Measurements from ENCODE around the gene FSCB.
"Not testable (repeated sequence)": the region's sequence is repeated elsewhere in the genome, so short reads cannot be mapped to it uniquely, and the experiment has no call there.

The FSCB gene

GRCh38 chr14:44507183-44507582 is at the start of gene FSCB:
TSS of gene FSCB (minus strand) at chr14:44507283. CDS start at chr14:44506987, 296 bp downstream.
- no peaks in the 10 kb centered on the region for H3K27me3 ChIP-seq (ENCODE audit: low read depth)
- peaks cover 10% of the 10 kb centered on the region for H3K4me1 ChIP-seq
- in situ Hi-C loops (cut with MboI; ENCODE audit: low sequenced_read_pairs) = no loop called here
- H3K4me3 ChIP-seq = no peak within 1 kb of the TSS
- no peaks in the 10 kb centered on the region for H3K9me3 ChIP-seq
- no peaks in the 10 kb centered on the region for H3K36me3 ChIP-seq (replicated peaks)
- DNase-seq (ENCODE audit: low spot score in 2 of 2) = no peak

GRCh38 chr14:44531658-44532057 is 24.6 kb upstream of the FSCB start:
- in situ Hi-C loops (cut with MboI; ENCODE audit: low sequenced_read_pairs) = no loop called here
- no peak for DNase-seq (ENCODE audit: low spot score in 2 of 2)
- Histone ChIP-seq H3K27me3 (ENCODE audit: low read depth) (no peaks in the 10 kb centered on the region), H3K36me3 (replicated peaks) (no peaks in the 10 kb centered on the region), H3K4me3 (no peak overlapping the region), H3K4me1 (no peaks in the 10 kb centered on the region), H3K9me3 (no peaks in the 10 kb centered on the region)

GRCh38 chr14:44530475-44530874 is 23.4 kb upstream of the FSCB start:
- Histone ChIP-seq H3K9me3 (no peaks in the 10 kb centered on the region), H3K4me3 (no peak overlapping the region), H3K4me1 (no peaks in the 10 kb centered on the region), H3K27me3 (ENCODE audit: low read depth) (no peaks in the 10 kb centered on the region), H3K36me3 (replicated peaks) (no peaks in the 10 kb centered on the region)
- no peak for DNase-seq (ENCODE audit: low spot score in 2 of 2)
- in situ Hi-C loops (cut with MboI; ENCODE audit: low sequenced_read_pairs) = no loop called here

GRCh38 chr14:44529026-44529425 is 21.9 kb upstream of the FSCB start:
- Histone ChIP-seq H3K4me1 (peaks cover 3% of the 10 kb centered on the region; the same call in 1 of the 2 replicates), H3K4me3 (no peak overlapping the region), H3K27me3 (ENCODE audit: low read depth) (no peaks in the 10 kb centered on the region), H3K9me3 (no peaks in the 10 kb centered on the region), H3K36me3 (replicated peaks) (no peaks in the 10 kb centered on the region)
- DNase-seq (ENCODE audit: low spot score in 2 of 2) = no peak
- in situ Hi-C loops (cut with MboI; ENCODE audit: low sequenced_read_pairs) = no loop called here

- H3K27me3 ChIP-seq (ENCODE audit: low read depth) = no peaks in the 10 kb centered on the region
- H3K4me1 ChIP-seq = peaks cover 3% of the 10 kb centered on the region; the same call in 1 of the 2 replicates
- in situ Hi-C loops (cut with MboI; ENCODE audit: low sequenced_read_pairs) = no loop called here
- DNase-seq (ENCODE audit: low spot score in 2 of 2) = no peak
- no peaks in the 10 kb centered on the region for H3K9me3 ChIP-seq
- H3K4me3 ChIP-seq = no peak overlapping the region
- no peaks in the 10 kb centered on the region for H3K36me3 ChIP-seq (replicated peaks)
These were observed 21.1 kb upstream of the FSCB start for GRCh38 chr14:44528180-44528579.

GRCh38 chr14:44525237-44525636 is 18.2 kb upstream of the FSCB start:
- in situ Hi-C loops (cut with MboI; ENCODE audit: low sequenced_read_pairs) = no loop called here
- no peaks in the 10 kb centered on the region for H3K9me3 ChIP-seq
- H3K27me3 ChIP-seq (ENCODE audit: low read depth) = no peaks in the 10 kb centered on the region
- no peaks in the 10 kb centered on the region for H3K36me3 ChIP-seq (replicated peaks)
- H3K4me1 ChIP-seq = peaks cover 3% of the 10 kb centered on the region; the same call in 1 of the 2 replicates
- H3K4me3 ChIP-seq = no peak overlapping the region
- DNase-seq (ENCODE audit: low spot score in 2 of 2) = no peak

GRCh38 chr14:44515668-44516067 is 8.6 kb upstream of the FSCB start:
- H3K4me1 ChIP-seq; H3K27me3 ChIP-seq (ENCODE audit: low read depth); DNase-seq (ENCODE audit: low spot score in 2 of 2); H3K9me3 ChIP-seq; H3K4me3 ChIP-seq; H3K36me3 ChIP-seq (replicated peaks); in situ Hi-C loops (cut with MboI; ENCODE audit: low sequenced_read_pairs): not testable (repeated sequence)

- Histone ChIP-seq H3K36me3 (replicated peaks) (no peaks in the 10 kb centered on the region), H3K4me3 (no peak overlapping the region), H3K9me3 (no peaks in the 10 kb centered on the region), H3K27me3 (ENCODE audit: low read depth) (no peaks in the 10 kb centered on the region), H3K4me1 (peaks cover 5% of the 10 kb centered on the region)
- no peak for DNase-seq (ENCODE audit: low spot score in 2 of 2)
- in situ Hi-C loops (cut with MboI; ENCODE audit: low sequenced_read_pairs) = no loop called here
These were observed 1.8 kb upstream of the FSCB start for GRCh38 chr14:44508834-44509233.

GRCh38 chr14:44505588-44505987 is 1.5 kb downstream of the FSCB start:
- Histone ChIP-seq H3K4me3 (no peak overlapping the region), H3K9me3 (no peaks in the 10 kb centered on the region), H3K36me3 (replicated peaks) (no peaks in the 10 kb centered on the region; the same call in 1 of the 2 replicates), H3K27me3 (ENCODE audit: low read depth) (no peaks in the 10 kb centered on the region), H3K4me1 (peaks cover 10% of the 10 kb centered on the region)
- no peak for DNase-seq (ENCODE audit: low spot score in 2 of 2)
- in situ Hi-C loops (cut with MboI; ENCODE audit: low sequenced_read_pairs) = no loop called here

GRCh38 chr14:44497148-44497547 is 9.9 kb downstream of the FSCB start:
- Histone ChIP-seq H3K4me1 (no peaks in the 10 kb centered on the region), H3K36me3 (replicated peaks) (no peaks in the 10 kb centered on the region; the same call in 1 of the 2 replicates), H3K4me3 (no peak overlapping the region), H3K9me3 (no peaks in the 10 kb centered on the region; the same call in 1 of the 2 replicates), H3K27me3 (ENCODE audit: low read depth) (no peaks in the 10 kb centered on the region)
- DNase-seq (ENCODE audit: low spot score in 2 of 2) = no peak
- in situ Hi-C loops (cut with MboI; ENCODE audit: low sequenced_read_pairs) = no loop called here

- Histone ChIP-seq H3K4me1 (peaks cover 10% of the 10 kb centered on the region), H3K4me3 (no peak overlapping the region), H3K36me3 (replicated peaks) (no peaks in the 10 kb centered on the region), H3K9me3 (no peaks in the 10 kb centered on the region; the same call in 1 of the 2 replicates), H3K27me3 (ENCODE audit: low read depth) (no peaks in the 10 kb centered on the region)
- in situ Hi-C loops (cut with MboI; ENCODE audit: low sequenced_read_pairs) = no loop called here
- no peak for DNase-seq (ENCODE audit: low spot score in 2 of 2)
These were observed 12.9 kb downstream of the FSCB start for GRCh38 chr14:44494137-44494536.

GRCh38 chr14:44490966-44491365 is 16.1 kb downstream of the FSCB start:
- Histone ChIP-seq H3K36me3 (replicated peaks) (no peaks in the 10 kb centered on the region), H3K9me3 (no peaks in the 10 kb centered on the region; the same call in 1 of the 2 replicates), H3K4me3 (no peak overlapping the region), H3K4me1 (peaks cover 10% of the 10 kb centered on the region), H3K27me3 (ENCODE audit: low read depth) (no peaks in the 10 kb centered on the region)
- DNase-seq (ENCODE audit: low spot score in 2 of 2) = peak in 1 of 2 experiments; percentile 10
- in situ Hi-C loops (cut with MboI; ENCODE audit: low sequenced_read_pairs) = no loop called here

GRCh38 chr14:44477953-44478352 is 29.1 kb downstream of the FSCB start:
- no peaks in the 10 kb centered on the region for H3K27me3 ChIP-seq (ENCODE audit: low read depth)
- H3K4me1 ChIP-seq = peaks cover 3% of the 10 kb centered on the region
- no peak for DNase-seq (ENCODE audit: low spot score in 2 of 2)
- no peak overlapping the region for H3K4me3 ChIP-seq
- in situ Hi-C loops (cut with MboI; ENCODE audit: low sequenced_read_pairs) = no loop called here
- H3K9me3 ChIP-seq = no peaks in the 10 kb centered on the region
- H3K36me3 ChIP-seq (replicated peaks) = no peaks in the 10 kb centered on the region

GRCh38 chr14:44468771-44469170 is 38.3 kb downstream of the FSCB start:
- Histone ChIP-seq H3K4me3 (no peak overlapping the region), H3K4me1 (no peaks in the 10 kb centered on the region; the same call in 1 of the 2 replicates), H3K36me3 (replicated peaks) (no peaks in the 10 kb centered on the region), H3K9me3 (no peaks in the 10 kb centered on the region), H3K27me3 (ENCODE audit: low read depth) (no peaks in the 10 kb centered on the region)
- no peak for DNase-seq (ENCODE audit: low spot score in 2 of 2)
- in situ Hi-C loops (cut with MboI; ENCODE audit: low sequenced_read_pairs) = no loop called here

GRCh38 chr14:44463356-44464004 is 43.6 kb downstream of the FSCB start:
- H3K4me3 ChIP-seq = no peak overlapping the region
- no peak for DNase-seq (ENCODE audit: low spot score in 2 of 2)
- H3K36me3 ChIP-seq (replicated peaks) = no peaks in the 10 kb centered on the region
- no peaks in the 10 kb centered on the region for H3K27me3 ChIP-seq (ENCODE audit: low read depth)
- H3K4me1 ChIP-seq = no peaks in the 10 kb centered on the region; the same call in 1 of the 2 replicates
- no peaks in the 10 kb centered on the region for H3K9me3 ChIP-seq
- in situ Hi-C loops (cut with MboI; ENCODE audit: low sequenced_read_pairs) = no loop called here
